GM23338 (cell line): Measurements from ENCODE around the gene CACNA1H. TPM values are rescaled to one million over a fixed set of nuclear protein-coding genes. Genes with fewer than 3 reads are reported as not detected.

Source experiments
- ATAC-seq: fragments of 200-7000 bp; cut with Tn5 transposase; 3 replicates; pipeline ENCODE4 v1.9.1; 2020
- DNase-seq: peaks from one replicate; pipeline ENCODE4 v3.0.0-alpha.2; 2015; ENCODE audit warnings: low spot score
- H2AFZ ChIP-seq: fragments of 200-600 bp; sonication (generic); 2 replicates; pipeline ENCODE4 v1.8.0; 2016; ENCODE audit warnings: antibody characterized with exemption, mild to moderate bottlenecking, moderate library complexity
- H3F3A ChIP-seq: fragments of 200-600 bp; sonication (generic); replicated peaks from 2 replicates; pipeline ENCODE4 v1.8.0; 2017; ENCODE audit warnings: antibody characterized with exemption, mixed run types, low read depth
- H3K27ac ChIP-seq: fragments of 200-600 bp; sonication (generic); 2 replicates; pipeline ENCODE4 v1.6.1; 2016; ENCODE audit warnings: low read depth
- H3K27me3 ChIP-seq: fragments of 200-600 bp; sonication (generic); 2 replicates; pipeline ENCODE4 v1.8.0; 2016; ENCODE audit warnings: mild to moderate bottlenecking, mixed run types, moderate library complexity; ENCODE audit not compliant: insufficient read depth
- H3K36me3 ChIP-seq: fragments of 200-600 bp; sonication (generic); 2 replicates; pipeline ENCODE4 v1.8.0; 2016; ENCODE audit warnings: mild to moderate bottlenecking; ENCODE audit not compliant: insufficient read depth
- H3K4me1 ChIP-seq: fragments of 200-600 bp; sonication (generic); 2 replicates; pipeline ENCODE4 v1.8.0; 2016; ENCODE audit warnings: mild to moderate bottlenecking, moderate library complexity; ENCODE audit not compliant: insufficient read depth
- H3K4me2 ChIP-seq: fragments of 200-600 bp; sonication (generic); 2 replicates; pipeline ENCODE4 v1.7.1; 2017; ENCODE audit warnings: mixed run types
- H3K4me3 ChIP-seq: fragments of 200-600 bp; sonication (generic); 2 replicates; pipeline ENCODE4 v1.6.1; 2016; ENCODE audit warnings: mixed run types
- H3K79me2 ChIP-seq: fragments of 200-600 bp; sonication (generic); replicated peaks from 2 replicates; pipeline ENCODE4 v1.8.0; 2017; ENCODE audit warnings: mild to moderate bottlenecking; ENCODE audit not compliant: insufficient read depth
- H3K9me2 ChIP-seq: fragments of 200-600 bp; sonication (generic); 2 replicates; pipeline ENCODE4 v1.8.0; 2017; ENCODE audit not compliant: insufficient read depth
- H4K20me1 ChIP-seq: fragments of 200-600 bp; sonication (generic); replicated peaks from 2 replicates; pipeline ENCODE4 v1.8.0; 2017; ENCODE audit warnings: mild to moderate bottlenecking; ENCODE audit not compliant: insufficient read depth
- H3K27ac Mint-ChIP-seq: 2 replicates; pipeline ENCODE4 v1.8.0; 2020; ENCODE audit warnings: inconsistent platforms, mild to moderate bottlenecking, moderate library complexity, mixed read lengths
- H3K27me3 Mint-ChIP-seq: 3 replicates; pipeline ENCODE4 v1.8.0; 2022; ENCODE audit warnings: low read depth, mild to moderate bottlenecking, moderate library complexity, mixed read lengths, inconsistent platforms; ENCODE audit not compliant: insufficient read depth, poor library complexity
- H3K36me3 Mint-ChIP-seq: 3 replicates; pipeline ENCODE4 v1.8.0; 2021; ENCODE audit warnings: low read depth, mild to moderate bottlenecking, inconsistent platforms, moderate library complexity, mixed read lengths
- H3K4me1 Mint-ChIP-seq: 3 replicates; pipeline ENCODE4 v1.8.0; 2020; ENCODE audit warnings: mild to moderate bottlenecking, inconsistent platforms, mixed read lengths
- H3K4me3 Mint-ChIP-seq: 3 replicates; pipeline ENCODE4 v1.8.0; 2021; ENCODE audit warnings: moderate library complexity, mild to moderate bottlenecking, inconsistent platforms, mixed read lengths
- H3K9me3 Mint-ChIP-seq: 3 replicates; pipeline ENCODE4 v1.8.0; 2020; ENCODE audit warnings: moderate library complexity, mild to moderate bottlenecking, inconsistent platforms, mixed read lengths
- CREB1 ChIP-seq: fragments of 250-450 bp; sonication (Bioruptor Pico); IDR thresholded peaks from 2 replicates; pipeline ENCODE4 v1.5.0; 2020; ENCODE audit warnings: low read depth, mild to moderate bottlenecking, moderate library complexity
- CTCF ChIP-seq, 2 experiments: fragments of 200-600 bp in 1 of 2; sonication (generic) in 1 of 2; conservative IDR thresholded peaks; 2 replicates each; pipeline versions ENCODE4 v1.5.1 to v1.6.1; 2016 to 2017; ENCODE audit warnings: antibody characterized with exemption in 2 of 2, low read depth in 2 of 2, mild to moderate bottlenecking in 2 of 2, moderate library complexity in 1 of 2
- ETS1 ChIP-seq: IDR thresholded peaks from 2 replicates; pipeline ENCODE4 v1.6.1; 2016; ENCODE audit warnings: antibody characterized with exemption
- EZH2 ChIP-seq: fragments of 200-600 bp; sonication (generic); IDR thresholded peaks from one replicate; pipeline ENCODE4 v1.8.0; 2017; ENCODE audit warnings: antibody characterized with exemption, mild to moderate bottlenecking, low read depth; ENCODE audit not compliant: unreplicated experiment
- EZH2phosphoT487 ChIP-seq: fragments of 200-600 bp; sonication (generic); IDR thresholded peaks from one replicate; pipeline ENCODE4 v1.8.1; 2018; ENCODE audit warnings: antibody characterized with exemption; ENCODE audit not compliant: unreplicated experiment
- JUNB ChIP-seq: IDR thresholded peaks from one replicate; pipeline ENCODE4 v1.6.1; 2016; ENCODE audit warnings: antibody characterized with exemption; ENCODE audit not compliant: unreplicated experiment
- NANOG ChIP-seq: IDR thresholded peaks from 2 replicates; pipeline ENCODE4 v1.6.1; 2016; ENCODE audit warnings: antibody characterized with exemption, borderline replicate concordance
- POLR2AphosphoS5 ChIP-seq: IDR thresholded peaks from 2 replicates; pipeline ENCODE4 v1.6.1; 2016; ENCODE audit warnings: antibody characterized with exemption, low read depth
- REST ChIP-seq: IDR thresholded peaks from one replicate; pipeline ENCODE4 v1.6.1; 2018; ENCODE audit warnings: antibody characterized with exemption; ENCODE audit not compliant: unreplicated experiment
- STAT1 ChIP-seq: IDR thresholded peaks from one replicate; pipeline ENCODE4 v1.6.1; 2016; ENCODE audit warnings: antibody characterized with exemption; ENCODE audit not compliant: unreplicated experiment
- ZNF114 ChIP-seq: fragments of 250-450 bp; sonication (Bioruptor Pico); IDR thresholded peaks from 2 replicates; pipeline ENCODE4 v1.5.0; 2020; ENCODE audit warnings: mild to moderate bottlenecking, moderate library complexity
- ZNF331 ChIP-seq: fragments of 250-450 bp; sonication (Bioruptor Pico); IDR thresholded peaks from 2 replicates; pipeline ENCODE4 v1.5.0; 2020; ENCODE audit warnings: low read depth, mild to moderate bottlenecking, moderate library complexity
- ZNF462 ChIP-seq: fragments of 250-450 bp; sonication (Bioruptor Pico); IDR thresholded peaks from 2 replicates; pipeline ENCODE4 v1.5.0; 2020; ENCODE audit warnings: mild to moderate bottlenecking, moderate library complexity
- polyA plus RNA-seq: library from polyadenylated mRNA; unstranded; fragments of >200 nt; fragmentation: Nextera tagmentation; extraction: Ambion mirVana; gene quantifications from 2 replicates; pipeline ENCODE4 v1.2.1, GENCODE V29; 2016
- total RNA-seq: library from RNA; depleted of rRNA; stranded (reverse); fragments of >200 nt; shearing (Covaris generic); gene quantifications from 2 replicates; pipeline ENCODE4 v1.2.3, GENCODE V29; 2014

Gene CACNA1H
- total and polyA plus RNA-seq, 2 experiments from 2014 or later, result 3.5 to 43.3 TPM

- Mint-ChIP-seq H3K4me3 (no peak overlapping the region), H3K4me1 (no peaks in the 10 kb centered on the region), H3K36me3 (no peaks in the 10 kb centered on the region), H3K27me3 (peaks cover 5% of the 10 kb centered on the region), H3K27ac (no peak overlapping the region), H3K9me3 (no peaks in the 10 kb centered on the region)
- Histone ChIP-seq H3K27ac (no peak overlapping the region), H3F3A (no peaks in the 10 kb centered on the region), H2AFZ (no peak overlapping the region), H3K36me3 (no peaks in the 10 kb centered on the region), H3K27me3 (no peaks in the 10 kb centered on the region), H3K9me2 (no peaks in the 10 kb centered on the region), H4K20me1 (no peaks in the 10 kb centered on the region), H3K4me1 (no peaks in the 10 kb centered on the region), H3K4me3 (no peak overlapping the region), H3K79me2 (no peaks in the 10 kb centered on the region), H3K4me2 (no peak overlapping the region)
- no peak for DNase-seq
- TF ChIP-seq CTCF (conservative IDR thresholded peaks at IDR 0.05; ENCODE audit: low read depth in 2 of 2), result no peak
- TF ChIP-seq ETS1, result no peak
- TF ChIP-seq NANOG, result no peak
- TF ChIP-seq ZNF114 (CRISPR knock-in tag), result no peak
- no peak for TF ChIP-seq STAT1
- no peak for TF ChIP-seq EZH2
- TF ChIP-seq EZH2phosphoT487, result no peak
- TF ChIP-seq ZNF462, result no peak
- TF ChIP-seq CREB1 (CRISPR knock-in tag), result no peak
- TF ChIP-seq POLR2AphosphoS5, result no peak
- TF ChIP-seq ZNF331, result no peak
- TF ChIP-seq REST, result no peak
- no peak for TF ChIP-seq JUNB
- ATAC-seq, result no peak
These were observed 24.8 kb upstream of the CACNA1H start for GRCh38 chr16:1127971-1128715.
